ENCODE results near the gene KCNJ5. TPM values are rescaled to one million over a fixed set of nuclear protein-coding genes. Genes with fewer than 3 reads are reported as not detected.

The KCNJ5 gene
- total RNA-seq, 2 donors from 2014 or later = 8.2 to 23.3 TPM

DNA sequence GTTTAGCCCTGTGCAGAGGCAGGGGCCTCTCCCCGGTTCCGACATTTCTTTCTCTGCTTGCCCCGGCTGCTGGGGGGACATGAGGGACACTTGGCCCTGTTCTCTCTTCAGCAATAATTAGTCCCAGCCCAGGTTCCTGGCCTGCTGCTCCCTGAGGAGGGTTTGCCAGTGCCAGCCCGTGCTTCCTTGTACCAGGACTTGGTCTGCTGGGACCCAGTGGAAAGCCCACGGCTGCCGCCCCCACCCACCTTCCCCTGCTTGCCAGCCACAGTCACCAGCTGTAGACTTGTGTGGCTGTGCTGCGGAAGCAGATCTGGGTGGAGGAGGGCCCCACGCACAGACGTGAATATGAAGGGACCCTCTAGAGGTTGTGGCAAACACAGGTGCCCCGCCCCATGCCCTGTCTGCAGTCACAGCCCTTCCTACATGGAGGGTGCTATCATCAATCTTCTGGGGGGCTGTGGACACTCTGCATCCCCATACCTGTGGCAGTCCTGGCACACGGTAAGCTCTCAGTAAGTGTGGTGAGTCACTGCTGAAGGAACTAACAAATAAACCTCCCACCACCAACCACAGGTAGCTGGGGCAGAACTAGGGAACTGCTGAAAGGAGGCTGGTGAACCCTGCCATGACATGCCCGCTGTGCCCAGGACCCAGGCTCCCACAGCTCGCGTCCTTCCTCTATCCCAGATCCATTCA lies 50.6 kb downstream of the KCNJ5 start:
- Histone ChIP-seq H3K4me1 (no peaks in the 10 kb centered on the region), H3K9me3 (no peaks in the 10 kb centered on the region), H3K36me3 (no peaks in the 10 kb centered on the region), H3K27ac (no peak overlapping the region), H3K27me3 (no peaks in the 10 kb centered on the region), H3K4me3 (no peak overlapping the region)
- TF ChIP-seq, protein P1, sequence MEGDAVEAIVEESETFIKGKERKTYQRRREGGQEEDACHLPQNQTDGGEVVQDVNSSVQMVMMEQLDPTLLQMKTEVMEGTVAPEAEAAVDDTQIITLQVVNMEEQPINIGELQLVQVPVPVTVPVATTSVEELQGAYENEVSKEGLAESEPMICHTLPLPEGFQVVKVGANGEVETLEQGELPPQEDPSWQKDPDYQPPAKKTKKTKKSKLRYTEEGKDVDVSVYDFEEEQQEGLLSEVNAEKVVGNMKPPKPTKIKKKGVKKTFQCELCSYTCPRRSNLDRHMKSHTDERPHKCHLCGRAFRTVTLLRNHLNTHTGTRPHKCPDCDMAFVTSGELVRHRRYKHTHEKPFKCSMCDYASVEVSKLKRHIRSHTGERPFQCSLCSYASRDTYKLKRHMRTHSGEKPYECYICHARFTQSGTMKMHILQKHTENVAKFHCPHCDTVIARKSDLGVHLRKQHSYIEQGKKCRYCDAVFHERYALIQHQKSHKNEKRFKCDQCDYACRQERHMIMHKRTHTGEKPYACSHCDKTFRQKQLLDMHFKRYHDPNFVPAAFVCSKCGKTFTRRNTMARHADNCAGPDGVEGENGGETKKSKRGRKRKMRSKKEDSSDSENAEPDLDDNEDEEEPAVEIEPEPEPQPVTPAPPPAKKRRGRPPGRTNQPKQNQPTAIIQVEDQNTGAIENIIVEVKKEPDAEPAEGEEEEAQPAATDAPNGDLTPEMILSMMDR (IDR thresholded peaks at IDR 0.05) = no peak
- no peak for DNase-seq (ENCODE audit: low spot score)

- no peaks in the 10 kb centered on the region for H3K9me3 ChIP-seq
- H3K4me3 ChIP-seq = no peak overlapping the region
- H3K36me3 ChIP-seq = no peaks in the 10 kb centered on the region
- H3K27ac ChIP-seq = no peak overlapping the region
- TF ChIP-seq, protein P1 (IDR thresholded peaks at IDR 0.05) = no peak
- DNase-seq (ENCODE audit: low spot score) = no peak
- H3K4me1 ChIP-seq = no peaks in the 10 kb centered on the region
- H3K27me3 ChIP-seq = no peaks in the 10 kb centered on the region
These were observed 51.1 kb downstream of the KCNJ5 start for GRCh38 chr11:128942272-128942612.

DNA sequence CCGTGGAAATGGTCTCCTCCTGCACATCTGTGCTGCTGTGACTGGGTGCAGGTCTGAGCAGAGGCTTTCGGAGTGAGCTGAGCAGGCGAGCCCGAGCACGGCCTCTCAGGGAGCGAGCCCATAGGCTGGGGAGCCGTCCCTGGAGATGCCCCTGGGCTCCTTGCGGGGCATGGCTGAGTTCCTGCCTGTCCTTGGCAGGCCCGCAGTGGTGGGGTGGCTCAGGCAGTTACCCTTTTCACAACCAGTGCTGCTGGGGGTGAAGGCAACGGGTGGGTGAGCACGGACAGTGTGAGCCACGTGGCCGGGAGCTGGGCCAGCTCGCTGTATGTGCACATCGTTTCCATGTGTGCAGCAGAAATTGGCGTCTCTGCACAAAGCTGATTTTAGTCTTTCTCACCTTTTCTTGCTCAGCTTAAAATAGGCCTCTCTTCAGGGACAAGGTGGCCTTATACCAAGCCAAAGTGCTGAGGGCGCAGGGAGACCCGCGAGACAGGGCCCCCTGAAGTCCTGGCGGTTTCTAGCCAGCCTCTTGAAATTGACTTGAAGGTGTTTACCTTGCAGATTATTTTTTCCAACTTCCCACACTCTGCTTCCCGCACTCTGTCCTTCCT lies 51.8 kb downstream of the KCNJ5 start, which contains the start of gene TP53AIP1:
TSS of gene TP53AIP1 (minus strand) at position 55 of the 611 bp plus-strand sequence. CDS start 5,053 bp downstream, outside the sequence.
- H3K4me3 ChIP-seq = no peak within 1 kb of the TSS

DNA sequence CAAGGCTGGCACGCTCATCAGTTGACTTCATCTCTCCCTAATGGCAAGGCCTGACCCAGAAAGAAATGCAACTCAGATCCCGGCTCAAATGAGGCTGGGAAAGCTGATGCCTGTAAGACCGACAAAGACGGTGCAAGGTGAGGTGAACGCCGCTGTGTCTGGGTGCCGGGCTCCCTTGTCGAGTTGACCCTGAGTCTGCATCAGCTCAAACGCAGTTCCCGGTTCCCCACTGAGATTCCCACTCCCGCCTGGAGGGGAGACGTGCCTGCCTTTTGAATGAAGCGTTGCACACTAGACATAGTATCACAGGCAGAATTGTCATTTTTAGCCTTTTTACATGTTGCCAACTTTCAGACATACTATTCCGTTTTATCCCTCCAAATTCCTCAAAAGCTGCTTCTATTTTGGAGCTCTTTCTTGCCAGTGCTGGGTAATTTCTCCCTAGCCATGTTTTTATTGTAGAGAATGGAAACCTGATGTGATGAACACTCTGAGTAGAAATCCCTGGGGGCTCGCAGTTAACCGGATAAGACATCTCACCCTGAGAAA lies 52.3 kb downstream of the KCNJ5 start:
- Histone ChIP-seq H3K4me1 (no peaks in the 10 kb centered on the region), H3K27me3 (no peaks in the 10 kb centered on the region), H3K9me3 (no peaks in the 10 kb centered on the region), H3K27ac (no peak overlapping the region), H3K4me3 (no peak overlapping the region), H3K36me3 (no peaks in the 10 kb centered on the region)
- DNase-seq (ENCODE audit: low spot score) = no peak
- TF ChIP-seq, protein P1 (IDR thresholded peaks at IDR 0.05) = no peak

More for the DNA sequence above, 51.8 kb downstream of the KCNJ5 start, which contains the start of gene TP53AIP1:
- Histone ChIP-seq H3K27me3 (no peaks in the 10 kb centered on the region), H3K9me3 (no peaks in the 10 kb centered on the region), H3K36me3 (no peaks in the 10 kb centered on the region), H3K27ac (no peak within 1 kb of the TSS), H3K4me1 (no peaks in the 10 kb centered on the region)
- TF ChIP-seq, protein P1 (IDR thresholded peaks at IDR 0.05) = no peak
- no peak for DNase-seq (ENCODE audit: low spot score)

GRCh38 chr11:128946648-128947047 lies 55.5 kb downstream of the KCNJ5 start:
- DNase-seq (ENCODE audit: low spot score) = no peak
- Histone ChIP-seq H3K4me3 (no peak overlapping the region), H3K36me3 (no peaks in the 10 kb centered on the region), H3K4me1 (no peaks in the 10 kb centered on the region), H3K27me3 (no peaks in the 10 kb centered on the region), H3K27ac (no peak overlapping the region), H3K9me3 (no peaks in the 10 kb centered on the region)
- TF ChIP-seq, protein P1 (IDR thresholded peaks at IDR 0.05) = no peak

All from right atrium auricular region (tissue), 2 donors.